AG09309 (cell line): Measurements from ENCODE around the gene CROCC2.

Source experiments
- DNase-seq: peaks from one replicate; pipeline ENCODE4 v3.0.0-alpha.2; 2010; ENCODE audit warnings: low read depth
- H3K4me3 ChIP-seq: 2 replicates; pipeline ENCODE4 v1.5.1; 2011; ENCODE audit warnings: mild to moderate bottlenecking, low read depth, low read length, moderate library complexity; ENCODE audit not compliant: control insufficient read depth
- TF ChIP-seq, protein P1 (sequence below): IDR thresholded peaks from 2 replicates; pipeline ENCODE4 v1.5.1; 2011; ENCODE audit warnings: mild to moderate bottlenecking, low read depth, low read length, inconsistent platforms; ENCODE audit not compliant: insufficient read depth, control insufficient read depth; ENCODE audit errors: missing control alignments

CROCC2 gene

GRCh38 chr2:240922245-240922981 lies 16.3 kb downstream of the CROCC2 start:
- no peak for DNase-seq
- no peak overlapping the region for H3K4me3 ChIP-seq
- TF ChIP-seq, protein P1, sequence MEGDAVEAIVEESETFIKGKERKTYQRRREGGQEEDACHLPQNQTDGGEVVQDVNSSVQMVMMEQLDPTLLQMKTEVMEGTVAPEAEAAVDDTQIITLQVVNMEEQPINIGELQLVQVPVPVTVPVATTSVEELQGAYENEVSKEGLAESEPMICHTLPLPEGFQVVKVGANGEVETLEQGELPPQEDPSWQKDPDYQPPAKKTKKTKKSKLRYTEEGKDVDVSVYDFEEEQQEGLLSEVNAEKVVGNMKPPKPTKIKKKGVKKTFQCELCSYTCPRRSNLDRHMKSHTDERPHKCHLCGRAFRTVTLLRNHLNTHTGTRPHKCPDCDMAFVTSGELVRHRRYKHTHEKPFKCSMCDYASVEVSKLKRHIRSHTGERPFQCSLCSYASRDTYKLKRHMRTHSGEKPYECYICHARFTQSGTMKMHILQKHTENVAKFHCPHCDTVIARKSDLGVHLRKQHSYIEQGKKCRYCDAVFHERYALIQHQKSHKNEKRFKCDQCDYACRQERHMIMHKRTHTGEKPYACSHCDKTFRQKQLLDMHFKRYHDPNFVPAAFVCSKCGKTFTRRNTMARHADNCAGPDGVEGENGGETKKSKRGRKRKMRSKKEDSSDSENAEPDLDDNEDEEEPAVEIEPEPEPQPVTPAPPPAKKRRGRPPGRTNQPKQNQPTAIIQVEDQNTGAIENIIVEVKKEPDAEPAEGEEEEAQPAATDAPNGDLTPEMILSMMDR: no peak

- no peak overlapping the region for H3K4me3 ChIP-seq
- no peak for DNase-seq
- TF ChIP-seq, protein P1: no peak
Measured at GRCh38 chr2:240922982-240923537, 16.9 kb downstream of the CROCC2 start.

- no peak for DNase-seq
- TF ChIP-seq, protein P1: no peak
Measured at GRCh38 chr2:240925191-240925567, 19.0 kb downstream of the CROCC2 start.

DNA sequence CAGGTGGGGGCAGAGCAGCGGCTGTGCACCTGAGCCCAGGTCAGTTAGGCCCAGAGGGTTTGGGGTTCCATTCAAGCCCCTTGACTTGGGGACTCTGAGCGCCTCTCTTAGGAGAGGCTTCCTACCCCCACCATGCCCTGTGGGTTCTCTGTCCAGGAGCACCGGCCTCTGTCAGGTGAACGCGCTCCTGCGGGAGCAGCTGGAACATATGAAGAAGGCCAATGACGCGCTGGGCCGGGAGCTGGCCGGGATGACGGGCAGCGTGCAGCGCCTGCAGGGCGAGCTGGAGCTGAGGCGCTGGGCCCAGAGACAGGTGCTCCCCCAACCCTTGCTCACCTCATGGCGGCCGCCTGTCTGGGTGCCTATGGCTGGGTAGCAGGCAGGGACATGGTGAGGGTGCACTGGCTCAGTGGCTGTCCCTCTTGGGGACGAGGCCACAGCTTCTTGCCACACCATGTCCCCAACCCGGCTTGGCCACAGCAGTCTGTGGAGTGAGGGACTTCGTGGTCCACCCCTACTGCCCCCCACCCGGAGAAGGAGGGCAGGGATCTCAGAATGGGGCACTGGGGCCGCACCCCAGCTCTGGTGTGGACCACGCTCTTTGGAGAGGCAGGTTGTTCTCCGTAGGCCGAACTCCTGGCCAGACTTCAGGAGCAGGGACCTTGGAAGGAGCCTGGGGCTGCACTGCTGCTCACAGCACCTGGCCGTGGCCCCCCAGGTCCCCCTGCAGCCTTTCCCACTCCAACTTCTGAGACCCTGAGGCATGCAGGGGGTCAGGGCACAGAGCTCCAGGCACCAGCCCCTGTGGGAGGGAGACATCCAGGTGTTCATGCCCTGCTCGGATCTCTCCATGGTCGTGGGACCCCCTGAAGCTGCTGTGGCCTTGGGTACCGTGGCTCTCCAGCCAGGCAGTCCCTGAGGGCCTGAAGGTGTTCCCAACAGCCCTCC lies 19.7 kb downstream of the CROCC2 start:
- no peak for DNase-seq
- TF ChIP-seq, protein P1: no peak
- no peak overlapping the region for H3K4me3 ChIP-seq

More at GRCh38 chr2:240925191-240925567, 19.0 kb downstream of the CROCC2 start:
- no peak overlapping the region for H3K4me3 ChIP-seq

- TF ChIP-seq, protein P1: no peak
- no peak overlapping the region for H3K4me3 ChIP-seq
- no peak for DNase-seq
Measured at GRCh38 chr2:240926516-240927389, 20.6 kb downstream of the CROCC2 start.

DNA sequence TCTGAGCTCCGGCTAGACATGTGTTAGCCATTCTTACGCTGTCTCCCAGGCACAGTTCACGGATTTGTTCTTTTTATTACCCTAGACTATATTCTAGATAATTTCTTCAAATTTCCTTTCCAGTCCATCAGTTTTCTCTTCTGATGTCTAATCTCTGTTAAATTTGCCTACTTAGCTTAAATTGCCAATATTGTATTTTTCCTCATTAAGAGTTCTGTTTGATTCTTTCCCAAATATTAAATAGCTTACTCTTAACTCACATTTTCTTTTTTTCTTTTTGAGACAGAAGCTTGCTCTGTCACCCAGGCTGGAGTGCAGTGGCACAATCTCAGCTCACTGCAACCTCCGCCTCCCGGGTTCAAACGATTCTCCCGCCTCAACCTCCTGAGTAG lies 21.2 kb downstream of the CROCC2 start:
- no peak for DNase-seq
- TF ChIP-seq, protein P1: no peak
- H3K4me3 ChIP-seq: no peak overlapping the region
